Esophagus (tissue), 2 donors: ENCODE measurements around the gene IQSEC1. TPM values are rescaled to one million over a fixed set of nuclear protein-coding genes. Genes with fewer than 3 reads are reported as not detected.

Experiments
- H3K27ac ChIP-seq, 2 donors: one replicate each; pipeline ENCODE4 v1.5.1; 2013; ENCODE audit warnings: low read depth in 2 of 2, mild to moderate bottlenecking in 2 of 2, inconsistent platforms in 1 of 2, low read length in 1 of 2, moderate library complexity in 1 of 2
- H3K27me3 ChIP-seq, 2 donors: one replicate each; pipeline ENCODE4 v1.6.1; 2013; ENCODE audit warnings: low read length in 2 of 2, control low read depth in 1 of 2, mild to moderate bottlenecking in 1 of 2; ENCODE audit not compliant: insufficient read depth in 2 of 2, control insufficient read depth in 1 of 2
- H3K36me3 ChIP-seq, 2 donors: one replicate each; pipeline ENCODE4 v1.6.1; 2013; ENCODE audit warnings: low read length in 1 of 2; ENCODE audit not compliant: control insufficient read depth in 2 of 2, insufficient read depth in 2 of 2
- H3K4me1 ChIP-seq, 2 donors: one replicate each; pipeline ENCODE4 v1.6.1; 2013; ENCODE audit warnings: low read length in 1 of 2; ENCODE audit not compliant: control insufficient read depth in 2 of 2, insufficient read depth in 2 of 2
- H3K4me3 ChIP-seq, 2 donors: one replicate each; pipeline ENCODE4 v1.5.1; 2013; ENCODE audit warnings: low read length in 2 of 2, mild to moderate bottlenecking in 2 of 2, low read depth in 1 of 2, moderate library complexity in 1 of 2
- H3K9me3 ChIP-seq, 2 donors: one replicate each; pipeline ENCODE4 v1.6.1; 2013; ENCODE audit warnings: mild to moderate bottlenecking in 2 of 2, low read depth in 1 of 2, low read length in 1 of 2, moderate library complexity in 1 of 2; ENCODE audit not compliant: control insufficient read depth in 2 of 2, insufficient read depth in 1 of 2
- WGBS, 2 donors: extraction: QIAGEN DNeasy Blood & Tissue Kit; methylation state at CpG; one replicate each; pipeline ENCODE4 v1.1.7; 2013; 5-methylcytosine and 5-hydroxymethylcytosine counted together
- polyA plus RNA-seq, 2 donors: library from polyadenylated mRNA; stranded (reverse); fragments of 200-250 nt; gene quantifications; one replicate each; pipeline ENCODE4 v1.2.3, GENCODE V29; 2013
- donor health status: healthy with polysubstance abuse.
- donor health status: Bipolar disorder and iron deficiency.

IQSEC1 gene
- polyA plus RNA-seq, 2 donors: 4.1 to 5.2 TPM

DNA sequence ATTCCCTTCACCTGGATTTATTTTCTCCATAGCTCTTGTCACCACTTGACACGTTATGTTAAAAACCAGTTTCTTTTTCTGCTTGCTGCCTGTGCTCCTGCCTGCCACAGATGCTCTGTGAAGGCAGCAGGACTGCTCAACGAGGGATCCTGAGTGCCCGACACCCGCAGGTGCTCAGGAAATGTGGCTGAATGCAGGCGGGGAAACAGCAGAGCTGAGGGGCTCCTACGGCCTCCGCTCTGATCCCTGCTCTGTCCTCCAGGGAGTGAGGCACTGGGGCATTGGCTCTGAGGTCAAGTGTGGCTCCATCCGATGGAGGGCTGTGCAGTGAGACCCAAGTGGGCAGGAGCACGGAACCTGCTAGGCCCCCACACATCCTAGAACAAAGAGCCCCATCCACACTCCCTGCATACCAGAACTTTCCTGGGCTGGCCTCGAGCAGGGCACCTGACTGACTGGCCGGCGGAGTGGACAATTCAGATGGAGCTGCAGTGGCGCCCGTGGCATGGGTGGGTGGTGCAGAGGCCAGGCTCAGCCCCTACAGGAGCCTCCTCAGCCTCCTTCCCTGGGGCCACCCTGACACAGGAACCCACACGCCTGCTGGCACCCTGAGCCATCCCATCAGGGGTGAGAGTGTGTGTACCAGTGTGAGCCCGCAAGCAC lies 27.9 kb downstream of the IQSEC1 start:
- Histone ChIP-seq H3K9me3 (no peaks in the 10 kb centered on the region), H3K36me3 (no peaks in the 10 kb centered on the region), H3K4me3 (no peak overlapping the region), H3K4me1 (peaks cover 0 to 3% of the 10 kb centered on the region in 2 donors), H3K27ac (no peak overlapping the region), H3K27me3 (no peaks in the 10 kb centered on the region)
- WGBS, 2 donors: 83 to 87% methylated on average over 16 of the region's 16 CpGs

DNA sequence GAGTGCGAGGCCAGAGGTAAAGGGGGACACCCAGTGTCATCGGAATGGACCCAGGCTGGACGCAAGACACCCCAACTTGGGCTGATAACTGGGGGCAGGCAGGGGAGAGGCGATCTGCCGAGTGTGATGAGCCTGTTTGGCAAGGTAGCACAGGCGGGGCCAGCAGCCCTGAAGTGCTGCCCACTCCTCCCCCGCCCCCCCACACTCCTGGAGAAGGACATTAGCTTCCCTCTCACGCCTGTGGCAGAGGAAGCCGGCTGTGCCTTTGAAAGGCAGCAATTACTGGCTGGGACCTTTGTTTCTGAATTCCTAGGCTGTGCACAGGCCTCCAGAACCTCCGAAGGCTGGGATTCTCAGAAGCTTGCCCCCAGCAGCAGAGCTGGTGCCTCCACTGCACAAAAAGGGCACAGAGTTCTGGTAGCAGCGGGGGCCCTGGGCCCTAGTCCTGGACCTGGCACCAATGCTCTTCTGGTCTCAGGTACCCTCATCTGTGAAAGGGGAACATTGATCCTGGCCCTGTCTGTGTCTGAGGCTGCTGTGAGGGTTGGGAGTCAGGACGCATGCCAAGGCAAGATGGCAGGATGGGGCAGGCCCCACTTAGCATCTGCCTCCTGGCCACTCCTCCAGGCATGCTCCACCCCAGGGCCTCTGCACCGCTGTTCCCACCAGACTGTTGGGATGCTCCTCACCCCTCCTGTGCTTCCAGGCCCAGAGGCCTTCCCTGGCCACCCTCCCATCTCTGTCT lies 28.6 kb downstream of the IQSEC1 start:
- Histone ChIP-seq H3K9me3 (no peaks in the 10 kb centered on the region), H3K4me3 (no peak overlapping the region), H3K27me3 (no peaks in the 10 kb centered on the region), H3K36me3 (no peaks in the 10 kb centered on the region), H3K4me1 (peaks cover 0 to 3% of the 10 kb centered on the region in 2 donors), H3K27ac (no peak overlapping the region)
- 72 to 73% methylated on average over 13 of the region's 13 CpGs for WGBS, 2 donors

DNA sequence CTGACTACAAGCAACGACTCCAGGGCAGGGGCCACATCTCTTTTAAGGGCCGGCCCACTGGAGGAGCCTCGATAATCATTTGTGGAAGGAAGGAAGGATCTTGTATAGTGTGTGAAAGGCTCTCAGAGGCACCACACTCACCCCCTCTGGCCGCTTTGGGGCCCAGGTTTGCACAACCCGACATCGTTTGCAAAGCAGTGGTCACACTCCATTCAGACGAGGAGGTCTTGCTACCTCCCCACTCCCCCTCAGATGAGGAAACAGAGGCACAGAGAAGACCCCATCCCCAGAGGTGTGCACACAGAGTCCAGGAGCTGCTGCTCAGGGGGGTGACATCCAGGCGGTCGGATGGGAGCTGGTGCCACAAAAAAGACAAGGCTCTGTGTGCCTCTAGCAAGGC lies 29.6 kb downstream of the IQSEC1 start:
- Histone ChIP-seq H3K4me3 (no peak overlapping the region), H3K9me3 (no peaks in the 10 kb centered on the region), H3K27me3 (no peaks in the 10 kb centered on the region), H3K36me3 (no peaks in the 10 kb centered on the region), H3K27ac (no peak overlapping the region), H3K4me1 (peaks cover 0 to 3% of the 10 kb centered on the region in 2 donors)
- 88 to 89% methylated on average over 9 of the region's 9 CpGs for WGBS, 2 donors

DNA sequence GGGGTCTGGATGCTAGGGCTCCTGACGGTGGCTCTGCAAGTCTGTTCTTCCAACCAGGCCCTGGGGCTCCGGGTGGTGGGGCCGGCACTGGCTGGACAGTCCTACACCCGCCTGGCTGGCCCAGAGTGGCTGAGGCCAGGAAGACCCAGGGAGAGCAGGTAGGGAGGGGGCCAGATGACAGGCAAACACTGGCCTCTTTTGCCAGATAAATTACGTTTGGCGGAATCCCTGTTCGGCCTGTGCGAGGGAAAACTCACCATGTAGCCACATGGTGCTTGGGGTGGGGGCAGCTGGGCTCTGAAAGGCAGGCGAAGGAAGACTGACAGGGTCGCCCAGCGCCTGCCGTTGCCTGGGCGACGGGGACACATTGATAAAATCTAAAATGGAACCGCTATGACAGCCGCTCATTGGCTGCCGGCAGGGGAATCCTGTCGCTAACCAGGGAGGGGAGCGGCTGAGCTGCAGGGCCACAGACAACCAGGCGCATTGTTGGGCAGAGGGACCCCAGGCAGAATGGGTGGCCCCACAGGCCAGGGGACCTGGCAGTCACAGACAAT lies 30.4 kb downstream of the IQSEC1 start:
- WGBS, 2 donors: 81 to 92% methylated on average over 18 to 20 of the region's 20 CpGs
- H3K36me3 ChIP-seq: no peaks in the 10 kb centered on the region

DNA sequence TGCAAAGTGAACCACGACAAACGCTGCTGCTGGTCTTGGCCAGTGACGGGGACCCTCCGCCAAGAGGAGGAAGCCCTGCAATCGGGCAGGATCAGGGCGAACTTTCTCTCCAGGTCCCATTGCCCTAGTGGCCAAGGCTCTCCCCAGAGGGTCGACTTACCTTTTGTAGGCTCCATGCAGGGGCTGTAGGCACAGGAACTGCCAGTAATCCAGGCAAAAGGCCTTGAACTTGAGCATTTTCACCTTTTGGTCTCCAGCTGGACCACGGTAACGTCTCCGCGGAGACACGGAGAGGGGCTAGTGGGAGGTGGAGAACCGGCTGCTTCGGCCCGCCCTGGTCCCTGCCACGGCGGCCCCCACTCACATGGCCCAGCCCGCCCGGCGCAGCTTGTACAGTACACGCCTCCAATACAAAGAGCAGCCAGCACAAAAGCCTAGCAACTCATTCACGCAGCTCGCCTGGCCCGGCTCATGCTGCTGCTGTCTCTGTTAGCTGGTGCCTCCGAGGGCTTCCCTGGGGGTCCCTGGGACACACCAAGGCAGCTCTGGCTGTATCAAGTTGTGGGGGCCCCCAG lies 31.0 kb downstream of the IQSEC1 start:
- peaks cover 0 to 3% of the 10 kb centered on the region in 2 donors for H3K4me1 ChIP-seq
- H3K9me3 ChIP-seq: no peaks in the 10 kb centered on the region
- WGBS, 2 donors: 78 to 83% methylated on average over 25 of the region's 25 CpGs
- H3K4me3 ChIP-seq: no peak overlapping the region
- H3K27ac ChIP-seq: no peak overlapping the region
- H3K27me3 ChIP-seq: no peaks in the 10 kb centered on the region
- H3K36me3 ChIP-seq: no peaks in the 10 kb centered on the region

More for the DNA sequence above, 30.4 kb downstream of the IQSEC1 start:
- peaks cover 0 to 3% of the 10 kb centered on the region in 2 donors for H3K4me1 ChIP-seq
- no peak overlapping the region for H3K4me3 ChIP-seq
- H3K9me3 ChIP-seq: no peaks in the 10 kb centered on the region
- no peak overlapping the region for H3K27ac ChIP-seq
- no peaks in the 10 kb centered on the region for H3K27me3 ChIP-seq

DNA sequence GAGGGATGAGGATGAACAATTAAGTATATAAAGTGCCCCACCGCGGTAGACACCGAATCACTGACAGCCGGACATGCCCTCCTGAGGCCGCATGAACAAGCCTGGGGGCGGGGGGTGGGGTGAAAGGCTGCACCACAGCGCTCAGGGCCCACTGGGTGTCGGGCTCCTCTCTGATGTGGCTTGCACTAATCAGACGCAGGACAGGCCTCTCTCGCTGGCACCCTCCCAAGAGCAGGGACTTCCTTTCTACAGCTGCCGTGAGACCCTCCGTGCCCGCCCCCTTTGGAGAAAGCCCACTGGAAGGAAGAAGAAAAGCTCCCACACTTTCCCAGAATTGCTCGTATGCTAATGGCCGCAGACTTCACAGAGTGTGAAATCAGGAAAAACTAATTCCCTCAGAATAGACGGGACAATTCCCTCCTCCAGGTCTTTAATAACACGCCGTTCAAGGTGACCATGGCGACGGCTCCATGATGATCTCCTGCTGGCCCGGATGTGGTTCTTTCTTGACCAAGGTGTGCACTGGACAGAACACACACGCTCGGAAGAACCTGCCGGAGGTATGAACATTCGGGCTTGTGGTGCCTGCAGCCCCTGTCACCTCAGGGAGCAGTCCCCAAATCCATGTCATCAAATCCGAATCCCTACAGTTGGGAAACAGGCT lies 32.0 kb downstream of the IQSEC1 start:
- Histone ChIP-seq H3K36me3 (no peaks in the 10 kb centered on the region), H3K9me3 (no peaks in the 10 kb centered on the region), H3K4me1 (peaks cover 0 to 3% of the 10 kb centered on the region in 2 donors), H3K27ac (no peak overlapping the region), H3K4me3 (no peak overlapping the region), H3K27me3 (no peaks in the 10 kb centered on the region)
- 81 to 85% methylated on average over 26 of the region's 26 CpGs for WGBS, 2 donors

DNA sequence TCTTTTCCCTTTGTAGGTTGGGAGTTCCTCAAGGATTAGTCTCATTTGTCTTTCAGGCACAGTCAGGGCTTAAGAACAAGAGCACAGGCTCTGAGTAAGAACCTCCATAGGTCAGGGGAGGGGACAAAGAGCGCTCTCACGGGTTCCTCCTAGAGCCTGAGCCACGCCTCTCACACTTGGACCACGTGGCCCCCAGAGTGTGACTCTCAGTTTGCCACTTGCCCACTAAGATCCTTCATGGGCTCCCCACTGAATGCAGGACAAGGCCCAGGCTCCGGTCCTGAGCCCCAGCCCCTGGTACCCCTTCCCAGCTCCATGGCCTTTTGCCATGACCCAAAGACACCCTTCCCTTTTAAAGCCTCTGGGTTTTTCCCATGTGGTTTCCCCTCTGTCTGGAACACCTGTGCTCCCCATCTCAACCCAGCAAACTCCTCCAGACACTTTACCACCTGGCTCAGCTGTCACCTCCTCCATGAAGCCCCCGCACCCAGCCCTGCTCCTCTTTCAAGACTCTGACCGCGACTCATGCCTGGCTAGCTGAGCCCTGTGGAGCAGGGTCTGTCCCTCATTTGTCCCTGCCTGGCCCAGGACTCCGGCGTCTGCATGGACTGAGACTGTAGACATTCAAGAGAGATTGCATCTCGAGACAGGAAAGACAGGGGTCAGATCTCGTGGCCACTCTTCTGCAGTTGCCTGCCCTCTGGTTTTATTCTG lies 32.7 kb downstream of the IQSEC1 start:
- 75 to 80% methylated on average over 12 of the region's 12 CpGs for WGBS, 2 donors
- Histone ChIP-seq H3K27me3 (no peaks in the 10 kb centered on the region), H3K9me3 (no peaks in the 10 kb centered on the region), H3K36me3 (no peaks in the 10 kb centered on the region), H3K4me1 (peaks cover 0 to 3% of the 10 kb centered on the region in 2 donors), H3K27ac (no peak overlapping the region), H3K4me3 (no peak overlapping the region)

DNA sequence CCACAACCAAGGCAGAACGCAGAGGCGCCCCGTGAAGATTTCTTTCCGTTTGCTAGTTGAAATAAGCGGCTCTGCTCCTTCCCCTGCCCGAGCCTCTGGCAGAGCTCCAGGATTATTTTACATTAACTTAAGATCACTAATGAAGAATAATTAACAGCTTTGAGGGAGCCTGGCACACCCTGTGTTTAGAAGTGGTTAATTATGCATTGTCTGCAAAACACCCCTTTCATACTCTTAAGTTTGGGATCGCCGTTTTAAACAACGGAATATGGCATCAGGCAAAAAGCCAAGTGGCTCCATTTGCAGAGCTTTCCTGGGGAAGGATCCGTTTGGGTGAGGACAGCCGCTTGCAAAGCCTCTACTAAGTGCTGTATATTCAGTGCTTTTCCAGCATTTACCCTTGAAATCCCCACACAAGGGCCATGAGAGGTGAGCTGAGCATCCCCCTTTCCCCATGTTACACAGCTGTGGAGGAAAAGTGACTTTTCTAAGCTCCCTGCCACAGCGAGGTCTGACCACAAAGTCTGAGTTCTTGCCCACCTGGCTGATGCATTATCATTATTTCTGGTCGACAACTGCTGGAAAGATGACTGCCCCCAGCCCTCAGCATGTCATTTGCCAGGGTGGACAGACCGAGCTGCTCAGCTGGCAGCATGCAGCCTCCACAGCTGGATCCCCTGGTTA lies 33.9 kb downstream of the IQSEC1 start:
- WGBS, 2 donors: 45% methylated on average over 14 of the region's 14 CpGs
- Histone ChIP-seq H3K27me3 (no peaks in the 10 kb centered on the region), H3K4me3 (no peak overlapping the region), H3K27ac (no peak overlapping the region), H3K36me3 (no peaks in the 10 kb centered on the region), H3K9me3 (no peaks in the 10 kb centered on the region), H3K4me1 (no peaks in the 10 kb centered on the region)
